Measurements from ENCODE around the gene DVL1.
"Not testable (repeated sequence)": the region's sequence is repeated elsewhere in the genome, so short reads cannot be mapped to it uniquely, and the experiment has no call there.

GRCh38 chr1:1316199-1316598 lies 33.0 kb downstream of the DVL1 start:
- TF ChIP-seq CTCF (IDR thresholded peaks at IDR 0.05; ENCODE audit: low read depth, low read length); EZH2phosphoT487 (IDR thresholded peaks at IDR 0.05; ENCODE audit: low read depth): not testable (repeated sequence)

All from OCI-LY3 (cell line).